Panc1 (cell line): ENCODE results near the gene SH3BP1. TPM values are rescaled to one million over a fixed set of nuclear protein-coding genes. Genes with fewer than 3 reads are reported as not detected.

Source experiments
- ATAC-seq: fragments of 200-7000 bp; cut with Tn5 transposase; 2 replicates; pipeline ENCODE4 v1.9.1; 2020; ENCODE audit warnings: mild to moderate bottlenecking, moderate library complexity
- BruUV-seq: library from RNA; stranded (reverse); fragments of 400-500 nt; replicated peaks from 2 replicates; lab custom pipeline; 2021; lab: Mats Ljungman, UMichigan
- CTCF ChIA-PET: fragments of 300-600 bp; sonication (Branson Sonifier 250); formaldehyde crosslinking; loops from one replicate; lab custom pipeline; 2022; ENCODE audit warnings: antibody characterized with exemption; lab: Charles Lee
- POLR2A ChIA-PET: fragments of 300-600 bp; sonication (Branson Sonifier 250); formaldehyde crosslinking; loops from one replicate; lab custom pipeline; 2022; ENCODE audit warnings: antibody characterized with exemption; lab: Charles Lee
- DNase-seq: peaks from one replicate; pipeline ENCODE4 v3.0.0-alpha.2; 2010; ENCODE audit warnings: low read depth, low spot score
- H3K27ac ChIP-seq: 2 replicates; pipeline ENCODE4 v1.5.1; 2011; ENCODE audit warnings: mild to moderate bottlenecking, low read length, inconsistent platforms
- H3K27me3 ChIP-seq: fragments of 200-500 bp; sonication (Bioruptor generic); 2 replicates; pipeline ENCODE4 v1.6.0; 2014; ENCODE audit warnings: low read length, inconsistent platforms; ENCODE audit not compliant: control insufficient read depth, insufficient read depth
- H3K36me3 ChIP-seq: fragments of 200-500 bp; sonication (Bioruptor generic); 2 replicates; pipeline ENCODE4 v1.5.1; 2014; ENCODE audit warnings: inconsistent platforms, mild to moderate bottlenecking, low read length, moderate library complexity; ENCODE audit not compliant: control insufficient read depth, insufficient read depth
- H3K4me1 ChIP-seq: 2 replicates; pipeline ENCODE4 v1.5.1; 2011; ENCODE audit warnings: inconsistent platforms, mild to moderate bottlenecking, low read length, moderate library complexity; ENCODE audit not compliant: control insufficient read depth, insufficient read depth
- H3K4me3 ChIP-seq, 2 experiments: 2 replicates each; pipeline ENCODE4 v1.5.1; 2011 to 2012; ENCODE audit warnings: low read depth in 2 of 2, low read length in 2 of 2, mild to moderate bottlenecking in 2 of 2, inconsistent platforms in 1 of 2, moderate library complexity in 1 of 2
- H3K9me3 ChIP-seq: fragments of 200-500 bp; sonication (Bioruptor generic); 2 replicates; pipeline ENCODE4 v1.5.1; 2014; ENCODE audit warnings: low read depth, mild to moderate bottlenecking, inconsistent platforms, low read length, moderate library complexity; ENCODE audit not compliant: control insufficient read depth, insufficient read depth
- CTCF ChIP-seq: fragments of 450-650 bp; IDR thresholded peaks from 2 replicates; pipeline ENCODE4 v1.5.1; 2017; ENCODE audit warnings: mild to moderate bottlenecking
- POLR2AphosphoS5 ChIP-seq: IDR thresholded peaks from 2 replicates; pipeline ENCODE4 v1.6.1; 2012; ENCODE audit warnings: mild to moderate bottlenecking, low read depth, low read length, moderate library complexity
- REST ChIP-seq, 2 experiments: IDR thresholded peaks; 2 replicates each; pipeline ENCODE4 v1.6.1; 2011 to 2012; ENCODE audit warnings: low read depth in 2 of 2, control low read depth in 1 of 2, low read length in 1 of 2, mild to moderate bottlenecking in 1 of 2, moderate library complexity in 1 of 2; ENCODE audit not compliant: insufficient read depth in 1 of 2
- SIN3A ChIP-seq: IDR thresholded peaks from 2 replicates; pipeline ENCODE4 v1.6.1; 2012; ENCODE audit warnings: low read depth, mild to moderate bottlenecking, low read length, moderate library complexity, borderline replicate concordance; ENCODE audit not compliant: insufficient read depth
- TCF7L2 ChIP-seq: IDR thresholded peaks from 2 replicates; pipeline ENCODE4 v1.6.1; 2011; ENCODE audit warnings: mild to moderate bottlenecking, low read depth, low read length, inconsistent platforms
- in situ Hi-C: cut with HindIII; loops from 2 replicates; pipeline ENCODE4 v1.10.0; 2016; ENCODE audit warnings: low sequenced_read_pairs, low pct_unique_long_range_greater_than_20kb
- intact Hi-C: fragments of 100-400 bp; cut with micrococcal nuclease; formaldehyde crosslinking; loops from one replicate; pipeline ENCODE4 v1.10.0; 2022; ENCODE audit not compliant: unreplicated experiment
- total RNA-seq: library from RNA; stranded (reverse); gene quantifications from one replicate; pipeline ENCODE4 v1.2.1, GENCODE V29; 2021; ENCODE audit not compliant: unreplicated experiment

The SH3BP1 gene
- total RNA-seq, 1 experiment from 2014 or later, result 6.8 TPM

DNA sequence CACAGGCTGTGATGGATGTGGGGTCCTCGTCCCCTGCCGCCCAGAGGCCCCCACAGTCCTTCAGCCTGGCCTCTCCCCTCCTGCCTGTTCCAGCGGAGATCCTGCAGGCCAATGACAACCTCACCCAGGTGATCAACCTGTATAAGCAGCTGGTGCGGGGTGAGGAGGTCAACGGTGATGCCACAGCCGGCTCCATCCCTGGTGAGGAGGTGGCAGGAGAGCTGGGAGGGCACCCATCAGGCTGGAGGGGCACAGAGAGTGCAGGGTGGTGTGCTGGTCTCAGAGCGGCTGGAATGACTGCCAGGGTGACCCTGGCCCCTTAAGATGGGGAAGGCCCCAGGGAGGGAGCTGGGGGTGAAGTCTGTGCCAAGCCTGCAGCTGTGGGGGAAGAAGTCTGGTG is 14.6 kb upstream of the SH3BP1 start:
- no peak overlapping the region for H3K4me3 ChIP-seq
- in situ Hi-C loops, result no loop called here
- POLR2A ChIA-PET, result no interaction called here
- DNase-seq (no peak), ATAC-seq (no peak)
- no peak overlapping the region for H3K27ac ChIP-seq
- no peaks in the 10 kb centered on the region for H3K9me3 ChIP-seq
- H3K36me3 ChIP-seq, result no peaks in the 10 kb centered on the region
- H3K27me3 ChIP-seq, result no peaks in the 10 kb centered on the region
- no TSS peak for BruUV-seq
- TF ChIP-seq SIN3A (no peak), TCF7L2 (no peak), POLR2AphosphoS5 (no peak)
- H3K4me1 ChIP-seq, result no peaks in the 10 kb centered on the region
- intact Hi-C loops, result no loop called here
- CTCF ChIA-PET, result interaction anchor here (0.5 kb wide), 1 partner anchor 32 kb away, joined by 8 read pairs; no protein-coding TSS in a partner anchor

DNA sequence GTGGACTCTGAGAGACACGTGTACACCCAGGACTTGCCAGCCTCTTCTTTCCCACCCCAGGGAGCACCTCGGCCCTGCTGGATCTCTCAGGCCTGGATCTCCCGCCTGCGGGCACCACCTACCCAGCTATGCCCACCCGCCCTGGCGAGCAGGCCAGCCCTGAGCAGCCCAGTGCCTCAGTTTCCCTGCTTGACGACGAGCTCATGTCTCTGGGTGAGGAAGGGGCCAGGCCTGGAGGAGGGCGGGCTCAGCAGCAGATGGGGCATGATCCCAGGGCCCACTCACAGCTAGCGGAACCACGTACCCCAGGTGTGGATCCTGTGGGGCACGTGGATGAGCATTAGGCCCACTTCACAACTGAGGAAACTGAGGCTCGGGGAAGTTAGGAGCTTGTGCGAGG is 13.7 kb upstream of the SH3BP1 start:
- no peak overlapping the region for H3K27ac ChIP-seq
- POLR2A ChIA-PET, result no interaction called here
- no peak for TF ChIP-seq SIN3A
- no peak for TF ChIP-seq POLR2AphosphoS5
- no peak for TF ChIP-seq CTCF
- no peak for TF ChIP-seq REST (IDR thresholded peaks at IDR 0.05; ENCODE audit: insufficient read depth in 1 of 2, low read depth in 2 of 2, low read length in 1 of 2)
- TF ChIP-seq TCF7L2, result no peak
- no TSS peak for BruUV-seq
- intact Hi-C loops (no loop called here), in situ Hi-C loops (no loop called here)
- ATAC-seq, result no peak
- no peaks in the 10 kb centered on the region for H3K27me3 ChIP-seq
- no peak for DNase-seq
- H3K4me3 ChIP-seq, result no peak overlapping the region
- no peaks in the 10 kb centered on the region for H3K9me3 ChIP-seq
- CTCF ChIA-PET, result interaction anchor here (1.2 kb wide), 1 partner anchor 9 kb away, joined by 3 read pairs; no protein-coding TSS in a partner anchor
- no peaks in the 10 kb centered on the region for H3K4me1 ChIP-seq
- no peaks in the 10 kb centered on the region for H3K36me3 ChIP-seq

DNA sequence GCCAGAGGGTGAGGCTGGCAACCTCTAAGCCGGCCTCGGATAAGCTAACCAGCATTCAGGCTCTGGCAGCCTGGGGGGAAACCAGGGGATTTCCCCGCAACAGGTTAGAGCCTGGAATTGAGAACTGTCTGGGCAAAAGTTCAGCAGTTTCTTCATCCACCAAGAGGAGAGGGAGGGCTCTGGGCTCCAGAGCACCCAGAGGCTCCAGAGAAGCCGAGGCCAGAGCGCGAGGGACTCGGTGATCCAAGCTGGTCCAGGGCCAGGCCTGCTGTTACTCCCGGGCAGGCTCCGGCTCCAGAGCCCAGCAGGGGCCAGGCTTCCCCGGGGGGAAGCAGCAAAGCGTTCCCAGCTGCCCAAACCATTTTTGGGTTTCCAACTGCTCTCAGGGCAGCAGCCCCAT is 13.3 kb upstream of the SH3BP1 start:
- POLR2A ChIA-PET, result no interaction called here
- Histone ChIP-seq H3K4me1 (no peaks in the 10 kb centered on the region), H3K36me3 (no peaks in the 10 kb centered on the region), H3K4me3 (no peak overlapping the region), H3K9me3 (no peaks in the 10 kb centered on the region), H3K27me3 (no peaks in the 10 kb centered on the region), H3K27ac (no peak overlapping the region)
- ATAC-seq (no peak), DNase-seq (no peak)
- CTCF ChIA-PET, result interaction anchor here (1.2 kb wide), 1 partner anchor 8 kb away, joined by 3 read pairs; no protein-coding TSS in a partner anchor
- in situ Hi-C loops, result no loop called here
- BruUV-seq, result no TSS peak
- intact Hi-C loops, result no loop called here
- TF ChIP-seq REST (IDR thresholded peaks at IDR 0.05; ENCODE audit: insufficient read depth in 1 of 2, low read depth in 2 of 2, low read length in 1 of 2) (no peak), SIN3A (no peak), TCF7L2 (no peak), CTCF (no peak), POLR2AphosphoS5 (no peak)
